Activated naive CD4-positive, alpha-beta T cell treated with anti-CD3 and anti-CD28 coated beads, Interleukin-2, amount 50 U/mL, for 72 hours (primary cell): ENCODE measurements around the gene PHF5A. TPM values are rescaled to one million over a fixed set of nuclear protein-coding genes. Genes with fewer than 3 reads are reported as not detected.
"Not testable (repeated sequence)": the region's sequence is repeated elsewhere in the genome, so short reads cannot be mapped to it uniquely, and the experiment has no call there.

Experiments
- ATAC-seq, 2 donors: fragments of 150-1000 bp; cut with Tn5 transposase; 2 replicates each; pipeline ENCODE4 v1.10.0; 2021; ENCODE audit warnings: mild to moderate bottlenecking in 2 of 2, moderate library complexity in 2 of 2
- DNase-seq, 2 donors: peaks; one replicate each; pipeline ENCODE4 v3.0.0; 2021 to 2022; ENCODE audit warnings: low spot score in 2 of 2
- H3K27ac Mint-ChIP-seq, 2 donors: one replicate each; pipeline ENCODE4 v1.8.0; 2022; ENCODE audit warnings: mild to moderate bottlenecking in 2 of 2, mixed read lengths in 2 of 2
- H3K36me3 Mint-ChIP-seq, 2 donors: one replicate each; pipeline ENCODE4 v1.8.0; 2022; ENCODE audit warnings: mixed read lengths in 2 of 2
- H3K9me3 Mint-ChIP-seq, 2 donors: one replicate each; pipeline ENCODE4 v1.8.0; 2022; ENCODE audit warnings: mixed read lengths in 2 of 2
- total RNA-seq, 2 donors: library from RNA; stranded (reverse); gene quantifications; one replicate each; pipeline ENCODE4 v1.2.3, GENCODE V29; 2022

PHF5A gene
- total RNA-seq, 2 donors from 2014 or later, result 61.3 to 76.5 TPM

- DNase-seq (no peak), ATAC-seq (no peak)
- H3K36me3 Mint-ChIP-seq, result peaks cover 17 to 22% of the 10 kb centered on the region in 2 donors
- H3K27ac Mint-ChIP-seq, result peak overlapping the region; percentile 70 to 78
- H3K9me3 Mint-ChIP-seq, result no peaks in the 10 kb centered on the region
These were observed 2.4 kb upstream of the PHF5A start for GRCh38 chr22:41470886-41471285.

- ATAC-seq (peak in 1 of 2 donors; percentile 1), DNase-seq (no peak)
- peak overlapping the region; percentile 94 to 99 for H3K27ac Mint-ChIP-seq
- H3K36me3 Mint-ChIP-seq, result peaks cover 23 to 32% of the 10 kb centered on the region in 2 donors
- H3K9me3 Mint-ChIP-seq, result no peaks in the 10 kb centered on the region
These were observed 843 bp upstream of the PHF5A start for GRCh38 chr22:41469218-41469851.

- DNase-seq (no peak), ATAC-seq (no peak)
- Mint-ChIP-seq H3K36me3 (peaks cover 7 to 14% of the 10 kb centered on the region in 2 donors), H3K27ac (no peak overlapping the region), H3K9me3 (no peaks in the 10 kb centered on the region)
These were observed 6.6 kb downstream of the PHF5A start for GRCh38 chr22:41461901-41462300.

- H3K27ac Mint-ChIP-seq, ATAC-seq, H3K9me3 Mint-ChIP-seq, DNase-seq: not testable (repeated sequence)
- peaks cover 6 to 11% of the 10 kb centered on the region in 2 donors for H3K36me3 Mint-ChIP-seq
These were observed 8.4 kb downstream of the PHF5A start for GRCh38 chr22:41460071-41460470.

GRCh38 chr22:41459431-41459830, 9.1 kb downstream of the PHF5A start:
- DNase-seq (no peak), ATAC-seq (no peak)
- Mint-ChIP-seq H3K36me3 (peaks cover 0 to 4% of the 10 kb centered on the region in 2 donors), H3K9me3 (no peaks in the 10 kb centered on the region), H3K27ac (no peak overlapping the region)

- no peak for ATAC-seq
- no peak for DNase-seq
- H3K27ac Mint-ChIP-seq, result peak overlapping the region in 1 of 2 donors; percentile 73
- no peaks in the 10 kb centered on the region for H3K9me3 Mint-ChIP-seq
- no peaks in the 10 kb centered on the region for H3K36me3 Mint-ChIP-seq
These were observed 10.2 kb downstream of the PHF5A start for GRCh38 chr22:41458161-41458728.

GRCh38 chr22:41448189-41448808, 20.2 kb downstream of the PHF5A start:
- H3K36me3 Mint-ChIP-seq, result peaks cover 17 to 21% of the 10 kb centered on the region in 2 donors
- ATAC-seq (peak; percentile 66 to 75), DNase-seq (peak; percentile 86)
- H3K27ac Mint-ChIP-seq, result peak overlapping the region; percentile 96
- no peaks in the 10 kb centered on the region for H3K9me3 Mint-ChIP-seq

GRCh38 chr22:41447435-41448188, 20.9 kb downstream of the PHF5A start:
- ATAC-seq (peak; percentile 15 to 18), DNase-seq (peak; percentile 71)
- Mint-ChIP-seq H3K27ac (peak overlapping the region; percentile 96), H3K36me3 (peaks cover 17 to 21% of the 10 kb centered on the region in 2 donors), H3K9me3 (no peaks in the 10 kb centered on the region)

GRCh38 chr22:41446639-41447434, 21.7 kb downstream of the PHF5A start, which contains the start of gene TOB2:
Gene TOB2 (minus strand): TSS chr22:41446801. CDS start chr22:41437345, 9,456 bp downstream.
- DNase-seq, result peak; percentile 96 to 97
- peak within 1 kb of the TSS; percentile 96 to 99 for H3K27ac Mint-ChIP-seq
- peaks cover 17 to 21% of the 10 kb centered on the region in 2 donors for H3K36me3 Mint-ChIP-seq
- peak; percentile 65 to 69 for ATAC-seq
- no peaks in the 10 kb centered on the region for H3K9me3 Mint-ChIP-seq

- Mint-ChIP-seq H3K36me3 (peaks cover 17 to 21% of the 10 kb centered on the region in 2 donors), H3K9me3 (no peaks in the 10 kb centered on the region), H3K27ac (peak overlapping the region; percentile 96 to 99)
- ATAC-seq (no peak), DNase-seq (no peak)
These were observed 22.4 kb downstream of the PHF5A start for GRCh38 chr22:41446057-41446501.

- Mint-ChIP-seq H3K36me3 (peaks cover 17 to 21% of the 10 kb centered on the region in 2 donors), H3K27ac (peak overlapping the region; percentile 96 to 99), H3K9me3 (no peaks in the 10 kb centered on the region)
- ATAC-seq, result no peak
- peak in 1 of 2 donors; percentile 33 for DNase-seq
These were observed 23.1 kb downstream of the PHF5A start for GRCh38 chr22:41445129-41446056.

GRCh38 chr22:41444360-41445128, 23.9 kb downstream of the PHF5A start:
- H3K27ac Mint-ChIP-seq, result peak overlapping the region; percentile 96 to 99
- DNase-seq (peak; percentile 86 to 92), ATAC-seq (peak; percentile 61 to 65)
- no peaks in the 10 kb centered on the region for H3K9me3 Mint-ChIP-seq
- peaks cover 17 to 21% of the 10 kb centered on the region in 2 donors for H3K36me3 Mint-ChIP-seq

- peaks cover 17 to 21% of the 10 kb centered on the region in 2 donors for H3K36me3 Mint-ChIP-seq
- DNase-seq (no peak), ATAC-seq (no peak)
- H3K9me3 Mint-ChIP-seq, result no peaks in the 10 kb centered on the region
- peak overlapping the region in 1 of 2 donors; percentile 44 for H3K27ac Mint-ChIP-seq
These were observed 26.2 kb downstream of the PHF5A start for GRCh38 chr22:41442240-41442792.

- ATAC-seq, H3K9me3 Mint-ChIP-seq, DNase-seq: not testable (repeated sequence)
- peak overlapping the region; percentile 25 to 60 for H3K27ac Mint-ChIP-seq
- peaks cover 16 to 22% of the 10 kb centered on the region in 2 donors for H3K36me3 Mint-ChIP-seq
These were observed 28.0 kb downstream of the PHF5A start for GRCh38 chr22:41440511-41440910.
